Fibroblast of mammary gland (primary cell): ENCODE results near the gene TFPI.

Experiments used
- DNase-seq: peaks from one replicate; pipeline ENCODE4 v3.0.0-alpha.2; 2010; ENCODE audit warnings: low read depth
- H3K4me3 ChIP-seq: 2 replicates; pipeline ENCODE4 v1.5.1; 2011; ENCODE audit warnings: low read depth, mild to moderate bottlenecking, low read length, moderate library complexity; ENCODE audit not compliant: control insufficient read depth
- CTCF ChIP-seq: conservative IDR thresholded peaks from 2 replicates; pipeline ENCODE4 v1.5.1; 2011; ENCODE audit warnings: low read depth, low read length, inconsistent platforms; ENCODE audit not compliant: control insufficient read depth, insufficient read depth

The TFPI gene

GRCh38 chr2:187554704-187555082 lies 458 bp upstream of the TFPI start:
- no peak for DNase-seq
- peak overlapping the region; percentile 81 for H3K4me3 ChIP-seq
- no peak for TF ChIP-seq CTCF

- peak; percentile 91 for DNase-seq
- H3K4me3 ChIP-seq = peak overlapping the region; percentile 81
- TF ChIP-seq CTCF = no peak
These were observed 1.2 kb downstream of the TFPI start for GRCh38 chr2:187552828-187553681.

- peak overlapping the region; percentile 81 for H3K4me3 ChIP-seq
- no peak for TF ChIP-seq CTCF
- DNase-seq = no peak
These were observed 1.9 kb downstream of the TFPI start for GRCh38 chr2:187552381-187552780.

GRCh38 chr2:187550857-187551256 lies 3.4 kb downstream of the TFPI start:
- H3K4me3 ChIP-seq = no peak overlapping the region
- TF ChIP-seq CTCF = no peak
- DNase-seq = no peak

- TF ChIP-seq CTCF = no peak
- no peak overlapping the region for H3K4me3 ChIP-seq
- DNase-seq = no peak
These were observed 4.2 kb downstream of the TFPI start for GRCh38 chr2:187549951-187550555.

GRCh38 chr2:187549193-187549592 lies 5.0 kb downstream of the TFPI start:
- TF ChIP-seq CTCF = no peak
- no peak for DNase-seq
- no peak overlapping the region for H3K4me3 ChIP-seq
